ENCODE data around the gene HOXB7.

Gene HOXB7

DNA sequence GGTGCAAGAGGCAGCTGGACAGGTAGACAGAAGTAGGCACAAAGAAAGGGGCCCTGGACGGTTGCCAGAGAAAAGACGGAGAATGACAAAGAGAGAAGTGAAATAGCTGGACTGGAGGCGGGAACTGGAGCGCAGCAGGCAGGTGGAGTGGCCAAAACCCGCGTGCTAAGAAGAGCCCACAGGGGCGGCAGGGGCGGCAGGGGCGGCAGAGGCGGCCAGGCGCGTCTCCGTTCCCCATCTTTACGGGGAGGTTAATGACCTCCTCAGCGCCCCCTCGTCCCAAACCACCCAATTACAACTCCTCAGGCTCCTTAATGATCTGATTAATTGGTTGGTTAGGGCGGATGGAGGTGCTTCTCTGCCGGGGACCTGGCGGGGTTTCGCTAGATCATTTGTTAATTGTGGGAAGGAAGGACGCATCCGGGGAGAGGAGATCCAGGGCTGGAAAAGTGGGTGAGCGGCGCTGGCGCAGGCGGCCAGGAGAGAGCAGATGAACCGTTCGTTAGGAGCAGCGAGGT, 30.8 kb upstream of the HOXB7 start:
- Mint-ChIP-seq H3K4me3 (no peak overlapping the region), H3K36me3 (no peaks in the 10 kb centered on the region), H3K27me3 (peaks cover 25% of the 10 kb centered on the region), H3K27ac (no peak overlapping the region), H3K9me3 (no peaks in the 10 kb centered on the region), H3K4me1 (peaks cover 10% of the 10 kb centered on the region)
- ATAC-seq (ENCODE audit: low read depth), result no peak
- DNase-seq (ENCODE audit: low spot score in 2 of 2), result no peak

DNA sequence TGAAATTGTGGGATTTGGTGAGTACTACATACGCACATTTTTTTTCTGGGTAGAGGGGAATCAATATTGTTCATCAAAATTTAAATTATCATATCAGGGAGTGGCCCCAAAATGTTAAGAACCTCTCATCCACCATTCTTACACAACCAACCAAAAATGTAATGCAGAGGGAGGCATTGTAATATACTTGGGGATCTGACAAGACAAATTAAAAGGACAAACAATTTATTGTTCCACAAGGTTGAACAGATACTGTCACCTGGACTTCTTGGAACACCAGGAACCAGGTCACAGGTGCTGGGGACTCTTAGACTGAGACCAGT, 30.0 kb upstream of the HOXB7 start:
- no peak for DNase-seq (ENCODE audit: low spot score in 2 of 2)
- no peak overlapping the region for H3K4me3 Mint-ChIP-seq
- H3K9me3 Mint-ChIP-seq, result no peaks in the 10 kb centered on the region
- H3K27ac Mint-ChIP-seq, result no peak overlapping the region
- no peak for ATAC-seq (ENCODE audit: low read depth)
- H3K36me3 Mint-ChIP-seq, result no peaks in the 10 kb centered on the region
- peaks cover 8% of the 10 kb centered on the region for H3K4me1 Mint-ChIP-seq
- peaks cover 25% of the 10 kb centered on the region for H3K27me3 Mint-ChIP-seq

DNA sequence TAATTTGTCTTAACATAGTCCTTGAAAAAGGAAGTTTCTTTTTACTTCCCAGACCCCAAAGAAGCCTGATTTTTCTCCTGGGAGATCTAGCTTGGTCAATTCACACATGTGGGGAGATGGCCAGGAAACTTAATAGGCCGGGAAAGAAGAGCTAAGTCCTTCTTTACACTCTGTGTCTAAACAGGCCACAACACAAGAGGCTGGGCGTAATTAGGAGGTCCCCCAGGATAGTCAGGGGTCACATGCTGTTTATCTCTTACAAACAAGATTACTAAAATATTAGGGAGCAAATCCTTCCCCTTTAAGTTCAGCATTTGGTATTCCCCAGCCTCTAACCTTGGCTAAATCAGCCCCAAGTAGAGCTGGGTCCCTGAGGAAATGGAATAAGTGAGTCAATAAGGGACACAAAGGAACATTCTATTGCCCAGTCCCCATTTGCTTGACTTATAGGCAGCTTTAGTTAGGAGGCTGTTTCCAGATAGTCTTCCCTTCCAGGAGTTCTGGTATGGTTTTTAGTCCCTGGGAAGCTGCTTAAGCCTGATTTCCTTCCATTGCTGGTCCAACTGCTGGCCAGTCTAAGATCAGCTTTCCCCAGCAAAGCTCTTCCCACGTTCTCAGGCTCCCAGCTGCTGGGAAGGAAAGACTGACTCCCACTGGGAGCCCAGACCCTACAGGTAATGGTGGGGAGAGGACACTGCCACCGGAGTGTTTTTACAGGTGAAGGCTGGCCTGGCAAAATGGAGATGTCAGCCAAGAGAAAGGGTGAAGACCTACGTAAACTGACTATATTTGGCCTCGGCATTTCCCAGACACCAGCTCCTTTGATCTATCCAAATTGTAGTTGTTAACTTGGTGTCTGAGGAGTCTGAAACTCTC, 29.4 kb upstream of the HOXB7 start:
- Mint-ChIP-seq H3K27ac (no peak overlapping the region), H3K4me3 (no peak overlapping the region), H3K36me3 (no peaks in the 10 kb centered on the region), H3K4me1 (peaks cover 8% of the 10 kb centered on the region), H3K27me3 (peaks cover 25% of the 10 kb centered on the region), H3K9me3 (no peaks in the 10 kb centered on the region)
- DNase-seq (ENCODE audit: low spot score in 2 of 2), result no peak
- ATAC-seq (ENCODE audit: low read depth), result no peak

DNA sequence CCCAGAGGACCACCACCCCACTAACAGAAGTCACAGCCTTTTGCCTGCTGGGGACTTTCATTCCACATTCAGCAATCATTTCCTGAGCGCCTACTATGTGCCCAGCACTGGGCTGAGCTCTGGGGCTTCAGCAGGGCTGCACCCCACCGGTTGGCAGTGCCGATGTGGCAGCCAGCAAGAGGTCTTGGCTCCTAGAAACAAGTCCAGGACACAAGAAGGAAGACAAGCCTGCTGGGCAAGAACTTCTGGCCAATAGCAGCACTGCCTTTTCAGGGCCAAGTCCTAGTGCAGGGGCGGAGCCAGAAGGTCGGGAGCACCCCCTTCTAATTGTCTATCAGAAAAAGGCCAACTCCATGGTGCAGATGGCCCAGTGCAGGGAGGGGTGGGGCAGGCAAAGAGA, 28.3 kb upstream of the HOXB7 start:
- H3K4me1 Mint-ChIP-seq, result peaks cover 8% of the 10 kb centered on the region
- H3K4me3 Mint-ChIP-seq, result no peak overlapping the region
- no peaks in the 10 kb centered on the region for H3K9me3 Mint-ChIP-seq
- DNase-seq (ENCODE audit: low spot score in 2 of 2) (no peak), ATAC-seq (ENCODE audit: low read depth) (no peak)
- no peaks in the 10 kb centered on the region for H3K36me3 Mint-ChIP-seq
- H3K27ac Mint-ChIP-seq, result no peak overlapping the region
- H3K27me3 Mint-ChIP-seq, result peaks cover 26% of the 10 kb centered on the region

DNA sequence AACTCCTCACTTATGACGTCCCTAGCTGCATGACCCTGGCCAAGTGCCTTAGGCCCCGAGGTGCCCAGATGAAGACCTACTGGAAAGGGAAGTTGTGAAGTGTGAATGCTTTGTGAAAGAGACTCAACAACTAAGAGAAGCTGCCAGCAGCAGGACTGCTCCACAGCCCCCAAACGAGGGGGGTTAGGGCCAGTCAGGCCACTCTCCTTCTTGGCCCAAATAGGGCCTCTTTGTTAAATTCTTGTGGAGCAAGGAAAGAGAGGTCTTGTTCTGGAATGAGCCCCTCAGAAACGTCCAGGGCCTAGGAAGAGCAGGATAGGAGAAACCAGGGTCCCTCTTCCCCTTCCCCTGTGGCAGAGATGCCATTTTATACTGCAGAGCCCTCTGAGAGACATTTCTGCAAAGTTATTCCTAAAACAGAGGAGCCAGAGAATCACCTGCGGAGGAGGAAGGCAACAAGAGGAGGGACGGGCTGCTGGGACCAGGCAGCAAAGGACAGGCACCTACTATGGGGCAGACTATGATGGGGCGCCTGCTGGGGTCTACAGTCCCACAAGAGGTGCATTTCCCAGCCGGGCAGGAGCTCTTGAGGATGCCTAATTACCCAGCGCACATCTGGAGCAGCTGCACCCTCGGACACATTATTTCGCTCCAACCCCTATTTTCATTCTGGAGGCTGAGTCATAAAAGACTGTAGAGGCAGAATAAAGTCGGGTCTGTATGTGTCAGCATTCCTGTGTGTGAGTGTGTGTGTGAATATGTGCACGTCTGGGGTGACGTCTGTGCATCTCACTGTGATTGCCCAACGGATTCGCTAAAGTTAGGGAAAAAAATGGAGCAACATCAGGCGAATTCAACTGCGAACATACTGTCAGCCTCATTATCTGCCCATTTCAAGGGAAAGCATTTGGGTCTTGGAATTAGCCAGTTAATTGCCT, 26.8 kb upstream of the HOXB7 start:
- Mint-ChIP-seq H3K4me3 (no peak overlapping the region), H3K27ac (no peak overlapping the region), H3K36me3 (no peaks in the 10 kb centered on the region), H3K4me1 (peaks cover 8% of the 10 kb centered on the region), H3K27me3 (peaks cover 28% of the 10 kb centered on the region), H3K9me3 (no peaks in the 10 kb centered on the region)
- ATAC-seq (ENCODE audit: low read depth) (no peak), DNase-seq (ENCODE audit: low spot score in 2 of 2) (no peak)

DNA sequence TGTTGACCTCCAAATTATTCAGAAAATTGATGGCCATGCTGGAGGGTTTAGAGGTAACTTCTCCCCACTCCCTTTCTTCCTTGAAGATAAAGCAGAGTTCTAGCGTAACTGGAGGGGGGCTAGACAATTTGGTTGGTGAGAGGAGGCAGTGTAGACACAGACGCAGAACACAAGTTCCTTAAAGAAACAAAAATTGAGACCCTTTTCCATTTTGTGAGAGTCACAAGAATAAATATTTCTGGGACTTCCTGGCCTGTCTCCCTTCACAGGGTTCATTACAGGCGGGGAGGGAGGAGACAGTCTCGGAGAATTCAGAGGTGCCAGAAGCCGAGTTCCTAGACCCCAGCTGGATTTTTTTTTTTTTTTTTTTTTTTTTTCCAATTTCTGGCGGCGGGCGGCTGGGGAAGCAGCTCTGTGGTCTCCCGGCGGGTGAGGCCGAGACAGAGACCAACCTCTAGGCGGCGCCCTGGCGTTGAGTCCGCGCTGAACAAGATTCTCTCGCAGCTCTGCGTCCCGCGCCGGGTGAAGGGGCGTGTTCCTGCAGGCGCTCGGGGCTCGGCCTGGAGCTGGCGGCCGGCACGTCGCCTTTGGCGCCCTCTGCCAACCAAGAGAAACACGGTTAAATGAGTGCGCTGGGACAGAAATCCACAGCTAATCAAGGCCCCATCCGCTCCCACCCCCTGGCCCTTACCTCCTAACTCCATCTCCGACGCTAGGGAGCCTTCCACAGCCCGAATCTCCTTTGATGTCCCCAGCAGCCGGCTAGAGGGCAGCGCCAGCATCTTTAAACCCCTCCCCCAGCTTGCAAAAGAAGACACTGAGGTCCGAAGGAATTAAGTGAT, 25.6 kb upstream of the HOXB7 start:
- ATAC-seq (ENCODE audit: low read depth) (peak; percentile 34), DNase-seq (ENCODE audit: low spot score in 2 of 2) (no peak)
- Mint-ChIP-seq H3K27me3 (peaks cover 29% of the 10 kb centered on the region), H3K4me1 (peaks cover 5% of the 10 kb centered on the region), H3K9me3 (no peaks in the 10 kb centered on the region), H3K4me3 (no peak overlapping the region), H3K27ac (peak overlapping the region; percentile 42), H3K36me3 (no peaks in the 10 kb centered on the region)

DNA sequence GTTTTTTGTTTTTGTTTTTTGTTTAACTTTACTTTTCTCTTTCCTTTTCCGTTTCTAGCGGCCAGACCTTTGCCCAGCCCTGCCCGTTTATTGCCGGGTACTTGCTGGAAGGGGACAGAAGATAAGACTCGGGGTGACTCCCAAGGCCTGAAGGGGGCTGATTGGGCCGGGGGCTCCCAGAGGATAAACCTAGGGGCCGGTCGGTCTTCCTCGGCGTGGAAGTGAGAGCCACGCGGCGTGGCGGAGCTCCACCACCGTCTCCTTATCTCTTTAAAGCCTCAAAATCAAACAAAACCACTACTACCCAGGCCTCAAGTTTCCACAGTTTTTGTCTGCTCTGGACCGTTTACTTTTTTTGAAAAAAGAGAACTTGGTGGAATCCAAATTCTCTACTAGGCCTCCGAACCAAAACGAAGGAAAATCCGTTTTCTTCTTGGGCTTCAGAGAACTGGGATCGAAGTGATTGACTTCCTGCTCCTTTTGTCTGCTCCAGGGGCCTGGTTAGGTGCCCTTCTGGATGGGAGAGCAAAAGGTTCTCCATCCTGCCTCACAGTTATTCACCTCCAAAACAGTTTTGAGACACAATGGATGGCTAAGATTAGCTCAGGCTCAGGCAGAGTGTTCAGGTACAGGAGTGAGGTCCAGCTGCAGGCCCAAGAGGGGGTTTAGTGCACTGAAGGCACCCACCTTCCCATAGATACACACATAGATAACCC, 23.8 kb upstream of the HOXB7 start:
- no peak overlapping the region for H3K4me3 Mint-ChIP-seq

DNA sequence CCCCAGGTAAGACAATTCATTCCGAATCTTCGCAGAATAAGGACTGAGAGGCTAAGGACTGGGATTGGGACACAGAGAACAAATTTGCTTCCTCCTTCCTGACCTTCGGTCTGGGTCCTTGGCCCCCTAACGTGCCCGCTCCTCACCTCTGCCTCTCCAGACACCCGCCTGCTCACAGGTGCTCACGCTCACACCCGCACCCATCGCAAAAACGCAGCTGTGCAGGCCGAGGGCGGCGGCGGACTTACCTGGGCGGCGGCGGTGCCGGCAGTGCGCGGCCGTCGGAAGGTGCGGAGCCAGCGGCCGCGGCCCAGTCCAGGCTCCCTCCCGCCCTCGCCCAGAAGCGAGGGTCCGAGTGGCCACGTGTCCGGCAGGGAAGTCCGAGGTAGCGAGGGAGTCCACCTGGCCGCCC, 22.5 kb upstream of the HOXB7 start:
- DNase-seq (ENCODE audit: low spot score in 2 of 2) (no peak), ATAC-seq (ENCODE audit: low read depth) (no peak)
- no peak overlapping the region for H3K27ac Mint-ChIP-seq

More for the DNA sequence above, 23.8 kb upstream of the HOXB7 start:
- H3K4me1 Mint-ChIP-seq, result peaks cover 3% of the 10 kb centered on the region
- no peak for ATAC-seq (ENCODE audit: low read depth)
- no peaks in the 10 kb centered on the region for H3K9me3 Mint-ChIP-seq
- H3K27me3 Mint-ChIP-seq, result peaks cover 36% of the 10 kb centered on the region
- DNase-seq (ENCODE audit: low spot score in 2 of 2), result no peak
- H3K27ac Mint-ChIP-seq, result no peak overlapping the region
- H3K36me3 Mint-ChIP-seq, result no peaks in the 10 kb centered on the region

DNA sequence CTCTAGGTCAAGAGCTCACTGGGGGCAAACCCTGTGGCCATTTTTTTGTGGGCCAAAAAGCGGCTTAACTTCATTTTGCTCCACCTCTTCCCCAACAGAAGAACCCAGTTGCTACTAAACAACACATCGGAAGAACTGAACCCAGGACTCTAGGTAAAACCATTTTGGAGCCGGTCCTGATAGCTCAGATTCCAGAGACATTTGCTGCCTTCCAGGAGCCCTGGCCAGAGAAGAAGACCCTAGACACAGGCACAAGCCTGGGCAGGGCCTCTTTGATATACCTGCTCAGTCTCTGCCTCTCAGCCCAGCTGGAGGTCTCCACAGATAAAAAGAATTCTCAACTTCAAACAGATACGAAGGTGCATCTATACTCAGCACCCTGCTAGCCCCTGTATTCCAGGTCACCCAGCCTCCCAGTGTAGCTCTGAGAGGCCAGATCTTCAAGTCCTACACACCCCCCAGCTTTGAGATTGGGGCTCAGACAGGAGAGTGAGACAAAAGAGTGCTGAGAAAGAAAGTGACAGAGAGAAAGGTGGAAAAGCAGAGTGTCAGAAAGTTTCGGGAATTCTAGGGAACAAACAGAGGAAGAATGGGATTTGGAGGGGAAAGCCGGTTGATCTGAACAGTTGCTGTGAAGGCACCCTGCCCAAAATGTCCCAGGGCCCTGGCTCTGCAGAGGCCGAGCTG, 21.9 kb upstream of the HOXB7 start:
- H3K4me3 Mint-ChIP-seq, result no peak overlapping the region
- DNase-seq (ENCODE audit: low spot score in 2 of 2), result no peak
- H3K9me3 Mint-ChIP-seq, result no peaks in the 10 kb centered on the region
- H3K27me3 Mint-ChIP-seq, result peaks cover 39% of the 10 kb centered on the region
- no peak for ATAC-seq (ENCODE audit: low read depth)
- no peaks in the 10 kb centered on the region for H3K36me3 Mint-ChIP-seq
- peaks cover 3% of the 10 kb centered on the region for H3K4me1 Mint-ChIP-seq
- H3K27ac Mint-ChIP-seq, result no peak overlapping the region

More for the DNA sequence above, 22.5 kb upstream of the HOXB7 start:
- peaks cover 39% of the 10 kb centered on the region for H3K27me3 Mint-ChIP-seq
- H3K4me1 Mint-ChIP-seq, result peaks cover 3% of the 10 kb centered on the region
- no peaks in the 10 kb centered on the region for H3K9me3 Mint-ChIP-seq
- H3K4me3 Mint-ChIP-seq, result no peak overlapping the region
- H3K36me3 Mint-ChIP-seq, result no peaks in the 10 kb centered on the region

DNA sequence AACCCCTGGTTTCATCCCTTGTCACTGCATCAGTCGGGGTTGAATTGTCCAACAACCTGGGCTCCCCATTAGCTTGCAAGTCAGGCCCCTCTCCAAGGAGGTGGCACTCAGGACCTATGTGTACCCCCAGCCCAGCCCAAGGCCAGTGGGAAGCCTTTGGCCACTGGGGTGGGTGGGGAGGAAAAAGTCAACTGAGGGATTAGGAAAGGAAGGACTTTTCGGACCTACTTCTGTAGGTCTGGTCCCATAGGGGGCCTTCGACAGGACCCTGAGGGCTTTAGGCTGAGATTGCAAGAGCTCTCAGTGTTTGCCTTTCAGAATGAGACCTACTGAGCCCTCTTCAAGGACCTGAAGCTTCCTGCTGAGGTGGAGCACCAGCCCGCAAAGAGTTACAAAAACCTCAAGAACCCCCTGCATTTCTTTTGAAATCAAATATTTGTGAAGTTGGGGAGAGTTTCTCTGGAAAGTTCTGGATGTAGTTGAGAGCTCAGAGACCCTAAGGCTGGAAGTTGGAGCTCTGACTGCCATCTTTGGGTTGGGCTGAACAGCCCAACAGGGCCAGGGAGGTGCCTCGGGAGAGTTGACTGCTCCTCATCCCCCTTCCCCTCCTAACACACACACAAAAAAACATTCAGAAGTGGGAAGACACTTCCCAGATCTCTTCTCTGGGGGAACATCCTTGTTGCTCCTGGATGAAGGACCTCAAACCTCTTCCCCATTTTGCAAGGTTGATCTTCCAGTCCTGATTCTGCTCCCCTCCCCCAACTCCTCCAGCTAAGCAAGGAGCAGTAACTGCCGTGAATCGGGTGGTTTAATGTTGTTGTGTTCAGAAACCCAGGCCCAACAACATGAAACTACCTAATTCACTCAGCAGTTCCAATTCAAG, 21.1 kb upstream of the HOXB7 start:
- Mint-ChIP-seq H3K27me3 (peaks cover 35% of the 10 kb centered on the region), H3K27ac (no peak overlapping the region), H3K36me3 (no peaks in the 10 kb centered on the region), H3K4me3 (no peak overlapping the region), H3K9me3 (no peaks in the 10 kb centered on the region), H3K4me1 (peaks cover 3% of the 10 kb centered on the region)
- no peak for ATAC-seq (ENCODE audit: low read depth)
- no peak for DNase-seq (ENCODE audit: low spot score in 2 of 2)

DNA sequence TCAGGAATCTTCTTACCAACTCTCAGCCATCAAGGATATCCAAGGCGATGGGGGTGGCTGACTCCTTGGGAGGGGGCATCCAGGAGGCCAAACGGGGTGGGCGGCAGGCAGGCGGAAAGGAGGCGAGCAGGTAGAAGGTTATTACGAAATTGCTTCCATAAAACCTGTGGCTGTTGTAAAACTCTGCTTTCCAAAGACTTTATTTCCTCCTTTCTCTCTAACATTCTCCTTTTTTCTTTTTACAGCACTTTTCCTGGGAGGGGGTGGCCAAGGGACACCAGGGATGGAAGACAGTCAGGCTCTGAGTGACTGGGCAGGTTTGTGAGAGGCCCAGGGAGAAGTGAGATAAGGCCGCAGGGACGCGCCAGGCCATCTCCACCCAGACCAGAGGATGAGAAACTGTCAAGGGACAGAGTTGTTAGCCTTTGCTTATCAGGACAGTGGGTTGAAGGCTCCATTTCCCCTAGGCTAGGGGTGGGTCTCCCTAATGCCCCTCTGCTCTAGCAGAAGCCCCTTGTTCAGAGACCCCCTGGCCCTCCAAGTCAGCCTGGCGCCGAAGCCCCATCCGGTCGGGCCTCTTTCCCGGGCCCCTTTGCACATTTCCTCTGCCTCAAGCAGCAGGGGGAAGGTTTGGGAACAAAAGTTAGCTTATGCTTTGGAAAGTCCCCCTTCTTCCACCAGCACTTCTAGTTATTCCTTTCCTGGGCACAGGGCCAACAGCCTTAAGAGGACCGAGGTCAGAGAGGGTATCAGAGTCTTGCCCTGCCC, 20.3 kb upstream of the HOXB7 start:
- no peak for DNase-seq (ENCODE audit: low spot score in 2 of 2)
- H3K4me3 Mint-ChIP-seq, result no peak overlapping the region
- no peaks in the 10 kb centered on the region for H3K36me3 Mint-ChIP-seq
- H3K9me3 Mint-ChIP-seq, result no peaks in the 10 kb centered on the region
- no peak overlapping the region for H3K27ac Mint-ChIP-seq
- ATAC-seq (ENCODE audit: low read depth), result no peak
- no peaks in the 10 kb centered on the region for H3K4me1 Mint-ChIP-seq
- peaks cover 35% of the 10 kb centered on the region for H3K27me3 Mint-ChIP-seq

Data from memory B cell (primary cell).